GM21515 (cell line): ENCODE measurements around the gene TNFRSF1A.

Experiments
- ATAC-seq: cut with Tn5 transposase; IDR thresholded peaks from one replicate; pipeline ENCODE4 v1.9.1; 2021; ENCODE audit not compliant: unreplicated experiment

TNFRSF1A gene

DNA sequence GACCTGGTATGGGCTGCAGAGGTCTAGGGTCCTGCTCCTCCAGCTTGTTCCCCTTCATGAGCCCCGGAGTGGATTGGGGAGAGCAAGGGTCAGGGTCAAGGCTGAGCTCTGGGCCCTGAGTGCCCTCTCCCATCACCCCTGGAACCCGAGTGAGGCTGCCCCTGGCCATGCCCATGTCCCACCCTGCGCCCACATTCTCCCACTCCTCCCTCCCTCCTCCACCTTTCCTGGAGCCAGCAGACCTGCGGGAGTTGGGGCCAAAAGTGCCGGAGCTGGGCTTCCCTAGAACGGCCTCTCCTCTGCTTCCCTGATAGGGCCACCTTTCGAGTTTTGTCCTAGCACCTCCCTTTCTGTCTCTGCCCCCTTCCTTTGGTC is 32.9 kb upstream of the TNFRSF1A start:
- ATAC-seq = no peak

DNA sequence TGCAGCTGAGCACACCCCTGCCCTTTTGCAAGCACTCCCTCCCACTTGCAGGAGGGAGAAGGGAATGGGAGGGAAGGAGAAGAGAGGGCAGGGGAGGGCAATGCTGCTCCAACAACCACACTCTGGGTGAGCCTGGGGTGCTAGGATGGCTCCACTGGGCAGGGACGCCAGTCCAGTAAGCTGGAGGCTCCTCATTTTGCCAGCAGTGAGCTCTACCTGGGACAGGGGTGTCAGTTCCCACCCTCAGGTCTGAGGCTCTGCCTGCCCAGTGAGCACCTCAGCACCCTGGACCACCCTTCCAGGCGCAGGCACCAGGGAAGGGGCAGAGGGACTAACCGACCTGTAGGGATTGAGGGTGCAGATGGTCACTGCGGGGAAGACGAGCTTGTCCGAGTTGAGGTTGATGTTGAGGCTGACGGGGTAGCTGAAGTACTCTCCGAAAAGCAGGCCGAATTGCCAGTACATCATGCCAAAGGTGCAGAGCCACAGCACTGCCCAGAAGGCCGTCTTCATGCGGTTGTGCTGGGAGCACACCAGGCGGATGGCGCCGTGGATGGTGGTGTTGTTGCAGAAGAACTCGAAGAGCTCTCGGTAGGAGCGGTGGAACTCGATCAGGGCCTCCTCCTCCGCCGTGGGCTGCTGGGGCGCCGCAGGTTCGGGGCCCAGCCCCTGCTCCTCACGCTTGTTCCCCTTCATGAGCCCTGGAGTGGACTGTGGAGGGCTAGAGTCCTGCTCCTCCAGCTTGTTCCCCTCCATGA is 32.3 kb upstream of the TNFRSF1A start:
- ATAC-seq = no peak

DNA sequence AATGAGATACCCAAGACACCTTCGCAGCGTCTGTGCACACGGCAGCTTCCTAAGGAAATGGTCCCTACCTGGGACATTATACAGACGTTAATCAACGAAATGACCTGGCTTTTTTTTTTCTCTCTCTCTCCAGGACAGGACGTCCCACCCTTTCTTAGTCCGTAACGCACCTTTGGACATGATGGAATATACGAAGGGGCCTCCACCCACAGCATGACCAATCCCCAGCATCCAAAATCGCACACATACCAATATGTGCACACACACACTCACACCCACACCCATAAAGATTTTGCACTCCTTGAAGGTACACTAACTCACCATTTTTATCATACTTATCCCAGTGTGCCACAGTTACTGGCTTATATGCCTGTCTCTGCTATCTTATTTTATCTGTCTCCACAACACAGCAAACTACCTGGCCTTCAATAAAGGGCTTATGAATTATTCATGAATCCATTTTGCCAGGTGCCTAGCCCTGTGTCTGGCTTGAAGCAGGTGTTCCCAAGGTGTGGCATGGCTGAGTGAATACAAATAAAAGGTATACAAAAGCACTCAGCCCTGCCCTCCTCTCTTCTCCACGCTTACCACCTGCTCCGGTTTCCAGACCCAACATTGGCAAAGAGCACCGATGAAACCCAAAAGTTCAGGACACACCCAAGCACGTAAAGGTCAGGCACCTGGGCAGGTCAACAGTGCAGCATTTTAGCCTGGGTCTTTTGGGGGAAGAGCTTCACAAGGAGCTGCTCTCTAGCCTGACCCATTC is 31.3 kb upstream of the TNFRSF1A start:
- ATAC-seq = no peak

DNA sequence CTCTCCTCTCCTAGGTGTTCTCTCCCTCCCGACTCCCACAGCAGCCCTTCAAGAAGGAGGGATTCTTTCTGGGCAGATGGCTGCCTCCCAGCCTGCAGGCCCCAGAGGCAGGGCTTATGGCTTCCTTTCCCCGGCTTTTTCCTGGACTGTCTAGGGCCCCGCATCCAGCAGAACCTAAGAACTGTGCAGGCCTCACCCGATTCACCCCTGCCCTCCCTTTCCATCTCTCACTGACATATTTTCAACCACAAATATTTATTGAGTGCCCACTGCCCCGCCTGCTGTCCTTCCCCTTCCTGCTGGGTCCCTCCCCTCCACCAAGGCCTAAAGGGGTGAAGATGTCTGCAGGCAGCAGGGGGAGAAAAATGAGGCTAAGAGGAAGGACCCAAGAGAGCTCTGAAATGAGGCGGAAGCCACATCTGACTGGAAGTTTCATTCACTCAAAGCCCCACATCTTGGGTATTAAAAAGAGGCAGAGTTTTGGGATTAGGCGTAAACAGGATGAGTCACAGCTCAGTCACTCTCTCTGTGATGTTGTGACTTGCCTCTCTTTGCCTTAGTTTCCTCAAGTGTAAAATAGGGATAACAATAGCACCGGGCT is 30.6 kb upstream of the TNFRSF1A start:
- no peak for ATAC-seq

DNA sequence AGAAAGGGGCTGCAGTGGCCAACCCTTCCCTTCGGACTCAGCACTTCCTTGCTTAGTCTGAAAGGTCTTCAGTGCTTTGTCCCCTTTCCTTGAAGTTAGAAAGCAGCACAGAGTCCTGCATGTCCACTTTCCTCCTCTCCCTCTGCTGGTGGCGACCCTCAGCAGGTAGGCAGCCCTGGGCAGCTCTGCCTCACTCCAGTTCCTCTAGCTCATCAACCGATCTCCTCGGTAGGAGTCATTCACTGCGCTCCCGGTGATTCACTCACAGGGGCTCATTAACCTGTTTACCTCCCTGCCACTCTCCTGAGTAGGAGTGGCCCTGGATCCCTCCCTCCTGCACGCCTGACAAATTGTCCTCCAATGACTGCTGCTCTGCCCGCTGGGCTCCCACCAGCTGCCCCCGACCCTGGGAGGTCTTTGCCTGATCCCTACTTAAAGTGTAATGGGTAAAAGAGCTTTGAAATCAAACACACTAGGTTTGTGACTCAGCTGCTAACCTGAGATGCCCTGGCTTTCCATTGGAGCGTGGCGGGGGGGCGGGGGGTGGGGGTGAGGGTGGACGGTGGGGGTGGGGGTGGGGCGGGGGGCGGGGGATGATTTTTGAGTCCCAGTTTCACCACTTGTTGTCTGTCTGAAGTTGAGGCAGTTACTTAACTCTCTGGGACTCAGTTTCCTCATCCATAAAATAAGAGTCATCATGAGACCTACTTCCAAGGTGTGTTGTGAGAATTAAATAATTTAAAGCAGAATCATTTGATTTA is 29.3 kb upstream of the TNFRSF1A start:
- no peak for ATAC-seq

DNA sequence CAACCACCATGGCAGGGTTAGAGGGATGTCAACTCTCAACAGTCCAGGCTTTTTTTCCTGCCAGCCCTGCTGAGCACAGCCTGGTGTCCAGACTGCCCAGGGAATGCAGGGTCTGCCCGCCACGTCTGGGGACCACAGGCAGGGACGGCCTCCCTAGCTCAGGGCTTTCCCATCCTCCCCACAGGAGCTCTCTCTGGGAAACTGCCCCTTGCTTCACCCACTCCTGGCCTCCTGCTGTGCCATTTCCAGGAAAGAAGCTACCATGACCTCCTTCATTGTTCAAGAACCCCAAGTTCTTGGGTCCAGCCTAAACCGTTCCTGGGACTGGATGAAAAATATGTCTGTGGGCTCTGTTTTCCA is 28.7 kb upstream of the TNFRSF1A start:
- no peak for ATAC-seq

DNA sequence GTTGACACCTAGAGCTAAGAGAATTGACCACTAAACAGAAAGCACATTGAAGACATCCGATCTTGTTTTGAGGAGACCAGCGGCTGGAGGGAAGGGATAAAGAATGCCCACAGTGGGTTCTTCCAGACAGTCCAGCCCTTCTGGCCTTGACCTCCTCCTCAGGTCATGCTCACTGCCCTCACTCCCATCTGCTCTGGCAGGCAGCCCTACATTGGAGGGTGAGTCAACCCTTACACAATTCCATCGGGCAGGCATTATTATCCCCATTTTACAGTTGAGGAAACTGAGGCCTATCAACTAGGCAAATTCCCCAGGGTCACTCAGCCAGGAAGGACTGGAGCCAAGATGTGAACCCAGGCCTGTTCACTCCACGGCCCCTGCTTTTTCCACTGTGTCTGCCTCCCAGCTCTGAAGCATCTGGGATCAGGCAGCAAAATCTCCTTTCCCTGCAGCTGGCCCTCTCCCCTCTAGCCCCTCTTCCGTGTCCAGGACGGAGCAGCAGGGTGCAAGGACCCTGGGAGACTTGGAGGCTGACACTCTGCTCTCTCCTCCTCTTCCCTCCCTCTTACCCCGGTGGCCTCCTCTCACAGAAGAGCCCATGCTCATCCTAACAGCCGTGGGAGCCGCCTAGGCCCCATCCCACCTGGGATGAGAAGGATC is 28.2 kb upstream of the TNFRSF1A start:
- ATAC-seq = no peak

DNA sequence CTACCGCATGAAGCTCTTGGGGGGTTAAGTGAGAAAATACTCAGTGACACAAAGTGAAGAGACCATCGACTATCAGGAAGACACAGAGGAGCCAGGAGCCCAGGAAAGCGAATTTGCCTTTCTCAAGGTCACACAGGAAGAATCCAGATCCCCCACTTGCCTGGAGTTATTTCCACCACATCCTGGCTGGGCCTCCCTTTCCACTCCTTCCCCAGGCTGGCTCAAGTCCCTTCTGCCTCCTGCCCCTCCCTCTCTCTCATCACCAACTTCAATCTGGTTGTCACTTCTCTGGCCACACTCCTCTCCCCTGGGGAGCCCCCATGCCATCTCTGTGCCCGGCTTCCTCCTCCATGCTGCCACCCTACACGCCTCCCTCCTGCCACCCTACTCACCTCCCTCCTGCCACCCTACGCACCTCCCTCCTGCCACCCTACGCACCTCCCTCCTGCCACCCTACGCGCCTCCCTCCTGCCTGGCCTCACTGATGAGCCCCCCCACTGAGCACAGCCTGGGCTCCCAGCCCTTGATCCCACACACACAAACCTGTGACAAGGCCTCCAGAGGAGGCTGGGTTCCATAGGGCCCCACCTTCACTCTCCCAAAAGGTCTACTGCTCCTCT is 27.1 kb upstream of the TNFRSF1A start:
- ATAC-seq = no peak

DNA sequence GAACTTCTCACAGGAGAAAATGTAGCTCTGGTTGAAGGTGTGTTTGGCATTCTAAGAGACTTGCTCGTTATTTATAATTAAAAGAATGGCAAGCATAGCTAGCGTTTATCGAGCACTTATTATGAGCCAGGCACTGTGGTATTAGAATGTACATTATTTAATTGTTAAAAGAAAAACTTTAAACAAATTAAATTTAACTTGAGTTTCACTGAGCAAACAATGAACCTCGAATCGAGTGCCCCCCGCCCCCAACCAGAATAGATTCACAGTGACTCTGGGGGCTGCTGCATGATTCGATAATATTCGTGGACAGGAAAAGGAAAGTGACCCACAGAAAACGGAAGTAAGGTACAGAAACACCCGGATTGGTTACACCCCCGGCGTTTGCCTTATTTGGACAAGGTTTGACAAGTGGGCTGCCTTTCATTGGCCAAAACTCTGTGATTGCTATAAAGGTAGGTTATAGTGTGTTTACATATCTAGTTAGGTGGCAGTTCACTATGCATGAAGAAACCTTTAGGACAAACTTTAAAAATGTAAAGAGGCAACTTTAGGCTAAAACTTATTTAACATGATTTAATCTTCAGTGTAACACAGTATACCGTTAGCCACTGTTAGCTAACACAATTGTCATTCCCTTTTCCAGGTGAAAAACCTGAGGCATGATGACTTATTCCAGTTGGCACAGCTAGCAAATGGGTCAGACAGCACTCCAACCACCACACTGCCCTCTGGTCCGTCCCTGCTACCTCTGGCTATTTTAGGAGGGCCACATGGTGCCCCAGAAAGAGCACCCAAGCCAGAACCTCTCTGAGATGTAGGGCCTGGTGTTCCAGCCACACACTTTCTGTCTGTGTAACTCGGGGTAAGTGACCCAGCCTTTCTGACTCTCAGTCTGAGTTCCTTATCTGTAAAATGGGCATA is 26.4 kb upstream of the TNFRSF1A start:
- no peak for ATAC-seq

DNA sequence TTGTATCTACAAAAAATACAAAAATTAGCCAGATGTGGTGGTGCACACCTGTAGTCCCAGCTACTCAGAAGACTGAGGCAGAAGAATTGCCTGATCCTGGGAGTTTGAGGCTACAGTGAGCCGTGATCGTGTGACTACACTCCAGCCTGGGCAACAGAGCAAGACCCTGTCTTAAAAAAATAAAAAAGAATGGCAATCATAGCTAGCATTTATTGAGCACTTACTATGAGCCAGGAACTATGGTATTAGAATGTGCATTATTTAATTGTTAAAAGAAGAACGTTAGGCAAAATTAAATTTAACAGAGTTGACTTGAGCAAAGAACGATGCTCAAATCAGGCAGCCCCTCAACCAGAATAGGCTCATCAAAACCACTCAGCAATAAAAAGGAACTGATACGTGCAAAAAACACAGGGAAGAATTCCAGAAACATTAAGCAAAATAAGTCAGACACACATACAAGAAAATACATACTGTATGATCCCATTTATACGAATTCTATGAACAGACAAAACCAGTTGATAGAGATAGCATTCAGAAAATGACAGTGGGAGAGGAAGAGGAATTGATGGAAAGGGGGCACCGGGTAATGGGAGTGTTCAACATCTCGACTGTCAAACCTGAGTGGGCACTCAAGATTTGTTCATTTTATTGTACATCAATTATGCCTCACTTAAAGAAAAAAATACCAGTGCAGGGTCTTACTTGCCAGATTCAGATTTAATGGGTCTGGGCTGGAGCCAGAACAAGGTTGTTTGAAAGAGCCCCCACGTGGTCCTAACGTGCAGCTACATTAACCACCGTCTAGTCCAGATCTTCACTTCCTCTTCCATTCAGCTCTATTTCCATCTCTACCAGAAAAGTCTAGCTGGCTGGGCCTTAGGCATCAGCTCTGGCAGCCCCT is 25.4 kb upstream of the TNFRSF1A start:
- ATAC-seq = no peak

DNA sequence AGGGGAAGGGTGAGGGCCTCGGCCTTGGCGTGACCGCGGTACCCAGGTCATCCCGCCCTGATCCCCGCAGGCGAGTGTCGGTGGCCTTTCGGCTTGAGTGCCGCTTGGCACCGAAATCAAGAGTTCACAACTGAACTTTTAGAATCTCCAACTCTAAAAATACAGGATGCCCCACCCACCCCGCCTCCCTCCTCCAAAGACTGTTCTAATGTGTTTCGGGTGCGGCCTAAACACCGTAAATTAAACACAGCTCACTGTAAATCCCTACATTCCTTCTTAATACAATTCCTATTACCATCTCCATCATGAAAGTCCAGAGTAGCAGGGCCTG is 22.1 kb upstream of the TNFRSF1A start:
- ATAC-seq = no peak

DNA sequence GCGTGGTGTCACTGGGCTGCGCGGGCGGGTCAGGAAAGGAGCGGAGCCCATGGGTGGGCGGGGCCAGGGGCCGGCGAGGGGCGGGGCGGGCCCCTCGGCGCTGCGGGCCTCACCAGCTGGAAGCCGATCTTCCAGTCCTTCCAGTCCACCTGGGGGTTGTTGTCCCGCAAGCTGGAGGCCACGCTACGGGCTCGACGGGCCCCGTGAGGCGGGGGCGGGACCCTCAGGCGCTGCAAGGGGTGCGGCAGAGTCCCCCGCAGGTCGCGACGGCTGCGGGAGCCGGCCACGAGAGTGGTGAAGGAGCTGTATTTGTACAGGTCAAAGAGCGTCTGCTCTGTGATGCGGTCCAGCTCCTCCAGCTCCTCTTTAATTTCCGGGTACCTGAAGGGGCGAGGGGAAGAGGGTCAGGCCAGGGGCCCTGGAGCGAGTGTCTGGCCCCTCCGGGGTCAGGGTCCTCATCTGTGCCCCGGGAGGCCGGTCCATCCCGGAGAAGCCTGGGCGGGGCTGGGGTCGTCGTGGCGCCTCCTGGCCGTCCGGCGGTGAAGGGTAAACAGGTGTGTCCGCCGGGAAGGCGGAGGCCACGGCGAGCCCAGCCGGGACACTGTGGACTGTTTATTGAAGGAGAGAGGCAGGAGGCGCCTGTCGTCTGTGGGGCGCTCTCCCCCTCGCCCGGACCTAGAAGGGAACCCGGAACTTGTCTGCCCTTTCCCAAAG is 21.6 kb upstream of the TNFRSF1A start:
- ATAC-seq = no peak

DNA sequence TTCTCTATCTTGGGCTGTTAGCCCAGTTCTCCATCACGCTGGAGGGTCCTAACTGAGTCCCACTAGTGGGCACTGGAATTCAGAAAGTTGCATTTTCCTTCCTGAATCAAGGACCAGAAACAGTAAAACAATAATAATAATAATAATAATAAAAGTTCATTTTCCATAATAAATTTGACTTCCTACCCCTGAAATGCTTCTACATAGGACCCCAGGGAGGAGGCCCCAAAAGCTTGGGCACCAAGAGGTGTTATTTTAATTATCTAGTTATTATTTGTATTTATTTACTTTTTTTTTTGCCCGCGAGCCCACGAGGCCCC is 21.1 kb upstream of the TNFRSF1A start:
- ATAC-seq = no peak

DNA sequence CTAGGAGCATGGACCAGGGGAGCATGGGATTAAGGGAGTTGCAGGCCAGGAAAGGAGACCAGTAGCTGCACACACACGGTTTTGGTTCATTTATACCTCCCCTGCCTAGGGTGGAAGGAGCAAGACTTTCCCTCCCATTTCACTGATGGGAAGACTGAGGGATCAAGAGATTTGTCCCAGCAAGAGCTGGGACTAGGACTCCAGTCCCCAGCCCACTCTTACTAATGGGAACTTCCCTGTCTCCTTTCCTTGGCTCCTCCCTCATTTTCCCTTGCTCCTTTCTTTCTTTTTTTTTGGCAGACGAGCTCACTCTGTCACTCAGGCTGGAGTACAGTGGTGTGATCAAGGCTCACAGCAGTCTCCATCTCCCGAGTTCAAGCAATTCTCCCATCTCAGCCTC is 20.5 kb upstream of the TNFRSF1A start:
- no peak for ATAC-seq

DNA sequence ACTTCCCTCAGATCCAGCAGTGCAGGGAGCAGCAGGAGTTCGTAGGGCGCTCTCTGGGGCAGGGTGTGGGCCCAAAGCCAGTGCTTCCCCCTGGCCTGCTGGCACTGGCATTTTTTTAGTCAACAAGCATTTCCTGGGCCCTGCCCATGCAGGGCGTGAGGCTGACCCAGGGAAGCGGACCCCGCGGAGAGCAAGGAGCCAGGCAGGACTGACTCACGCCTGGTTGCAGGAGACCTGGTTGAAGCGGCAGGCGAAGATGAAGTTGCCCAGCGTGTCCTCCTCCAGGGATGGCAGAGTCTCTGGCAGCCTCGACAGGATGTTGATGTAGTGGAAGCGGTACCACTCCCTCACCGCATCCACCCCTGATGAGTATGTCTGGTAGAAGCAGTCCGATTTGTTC is 20.0 kb upstream of the TNFRSF1A start:
- no peak for ATAC-seq

DNA sequence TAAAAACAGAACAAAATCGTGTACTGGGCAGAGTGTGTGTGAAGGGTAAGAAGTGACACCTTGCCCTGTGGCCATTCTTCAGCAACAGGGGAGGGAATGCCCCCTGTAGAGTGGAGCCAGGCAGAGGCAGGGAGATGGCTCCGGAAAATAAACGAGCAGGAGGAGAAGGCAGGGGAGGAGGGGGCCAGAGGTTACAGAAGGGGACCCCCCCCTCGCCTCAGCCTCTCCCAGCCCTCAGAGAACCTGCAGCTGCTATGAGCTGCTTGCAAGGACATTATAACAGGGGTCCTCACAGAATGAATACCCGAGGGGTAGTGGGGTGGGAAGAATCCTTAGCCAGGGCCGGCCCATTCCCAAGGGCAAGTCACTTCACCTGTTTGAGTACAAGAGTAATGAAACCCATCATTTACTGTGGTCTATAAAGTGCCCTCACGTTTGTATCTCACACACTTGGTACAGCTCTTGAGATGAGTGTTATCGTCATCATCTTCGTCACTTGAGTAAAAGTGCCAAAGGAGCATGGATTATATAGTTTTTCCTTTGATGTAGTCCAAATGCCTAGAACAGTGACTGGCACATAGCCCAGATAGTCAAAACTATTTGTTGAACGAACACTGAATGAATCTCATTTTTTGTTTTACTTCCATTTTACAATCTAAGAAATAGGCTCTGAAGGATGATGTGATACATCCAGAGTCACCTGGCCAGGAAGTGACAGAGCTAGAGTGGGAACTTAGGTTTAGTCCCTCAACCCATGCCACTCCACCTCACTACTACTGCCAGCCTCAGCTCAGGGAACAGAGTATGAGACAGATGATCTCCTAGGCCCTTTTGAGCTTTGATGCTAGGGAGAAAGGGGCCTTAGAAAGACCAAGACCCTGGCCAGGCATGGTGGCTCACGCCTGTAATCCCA is 19.0 kb upstream of the TNFRSF1A start:
- ATAC-seq = no peak

DNA sequence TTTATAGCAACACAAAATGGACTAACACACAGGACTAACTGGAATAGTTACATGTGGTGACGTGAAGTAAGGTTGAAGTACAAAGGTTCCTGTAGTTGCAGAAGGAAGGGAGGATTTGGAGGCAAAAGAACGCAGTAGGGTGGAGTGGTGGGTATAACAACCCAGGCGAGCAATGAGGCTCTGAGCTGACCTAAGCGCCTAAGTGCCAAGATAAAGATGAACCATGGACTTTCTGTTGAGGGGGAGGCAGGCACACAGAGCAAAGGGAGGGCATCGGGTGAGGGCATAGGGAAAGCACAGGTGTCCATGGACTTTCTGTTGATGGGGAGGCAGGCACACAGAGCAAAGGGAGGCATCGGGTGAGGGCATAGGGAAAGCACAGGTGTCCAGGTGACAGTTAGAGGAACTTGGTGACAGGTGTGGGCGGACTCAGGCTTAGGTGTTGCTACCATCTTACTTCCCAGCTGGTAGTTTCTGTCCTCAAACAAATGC is 18.2 kb upstream of the TNFRSF1A start:
- ATAC-seq = no peak
